Activated naive CD8-positive, alpha-beta T cell (primary cell): ENCODE data around the gene CSNK1G1.

ENCODE experiments used
- H3K27ac Mint-ChIP-seq: one replicate; pipeline ENCODE4 v1.8.0; 2021; ENCODE audit warnings: mixed read lengths
- H3K27me3 Mint-ChIP-seq: one replicate; pipeline ENCODE4 v1.8.0; 2021; ENCODE audit warnings: mixed read lengths
- H3K36me3 Mint-ChIP-seq: one replicate; pipeline ENCODE4 v1.8.0; 2021; ENCODE audit warnings: mixed read lengths
- H3K4me1 Mint-ChIP-seq: one replicate; pipeline ENCODE4 v1.8.0; 2021; ENCODE audit warnings: low read depth, mixed read lengths
- H3K4me3 Mint-ChIP-seq: one replicate; pipeline ENCODE4 v1.8.0; 2021; ENCODE audit warnings: mild to moderate bottlenecking, mixed read lengths
- H3K9me3 Mint-ChIP-seq: one replicate; pipeline ENCODE4 v1.8.0; 2021; ENCODE audit warnings: low read depth, mixed read lengths

CSNK1G1 gene

DNA sequence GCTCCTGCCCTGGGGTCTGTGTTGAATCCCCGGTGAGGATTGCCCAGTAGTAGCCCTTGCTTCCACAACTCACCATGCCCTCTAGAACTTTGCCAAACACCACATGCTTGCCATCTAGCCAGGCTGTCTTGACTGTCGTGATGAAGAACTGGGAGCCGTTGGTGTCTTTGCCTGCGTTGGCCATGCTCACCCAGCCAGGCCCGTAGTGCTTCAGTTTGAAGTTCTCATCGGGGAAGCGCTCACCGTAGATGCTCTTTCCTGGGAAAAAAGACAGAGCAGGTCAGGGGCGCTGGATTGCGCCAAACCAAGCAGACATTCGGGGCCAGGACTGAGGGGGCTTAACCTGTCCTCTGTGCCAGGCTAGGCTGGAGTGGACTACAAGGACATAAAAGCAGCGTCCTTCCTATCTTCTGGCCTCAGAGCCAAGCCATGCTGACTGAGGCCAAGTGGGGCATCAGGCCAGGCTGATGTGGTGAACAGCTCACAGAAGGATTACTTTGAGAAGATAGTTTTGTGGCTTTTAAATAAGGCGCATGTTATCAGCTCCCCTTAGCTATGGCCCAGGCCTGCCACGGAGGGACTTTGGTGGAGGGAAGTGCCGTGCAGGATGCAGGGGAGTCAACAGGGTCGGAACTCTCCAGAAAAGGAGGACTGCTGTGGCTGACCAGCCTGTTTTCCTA, 199.2 kb downstream of the CSNK1G1 start:
- Mint-ChIP-seq H3K4me3 (no peak overlapping the region), H3K27me3 (no peaks in the 10 kb centered on the region), H3K27ac (no peak overlapping the region), H3K36me3 (peaks cover 9% of the 10 kb centered on the region), H3K4me1 (peaks cover 36% of the 10 kb centered on the region), H3K9me3 (no peaks in the 10 kb centered on the region)

DNA sequence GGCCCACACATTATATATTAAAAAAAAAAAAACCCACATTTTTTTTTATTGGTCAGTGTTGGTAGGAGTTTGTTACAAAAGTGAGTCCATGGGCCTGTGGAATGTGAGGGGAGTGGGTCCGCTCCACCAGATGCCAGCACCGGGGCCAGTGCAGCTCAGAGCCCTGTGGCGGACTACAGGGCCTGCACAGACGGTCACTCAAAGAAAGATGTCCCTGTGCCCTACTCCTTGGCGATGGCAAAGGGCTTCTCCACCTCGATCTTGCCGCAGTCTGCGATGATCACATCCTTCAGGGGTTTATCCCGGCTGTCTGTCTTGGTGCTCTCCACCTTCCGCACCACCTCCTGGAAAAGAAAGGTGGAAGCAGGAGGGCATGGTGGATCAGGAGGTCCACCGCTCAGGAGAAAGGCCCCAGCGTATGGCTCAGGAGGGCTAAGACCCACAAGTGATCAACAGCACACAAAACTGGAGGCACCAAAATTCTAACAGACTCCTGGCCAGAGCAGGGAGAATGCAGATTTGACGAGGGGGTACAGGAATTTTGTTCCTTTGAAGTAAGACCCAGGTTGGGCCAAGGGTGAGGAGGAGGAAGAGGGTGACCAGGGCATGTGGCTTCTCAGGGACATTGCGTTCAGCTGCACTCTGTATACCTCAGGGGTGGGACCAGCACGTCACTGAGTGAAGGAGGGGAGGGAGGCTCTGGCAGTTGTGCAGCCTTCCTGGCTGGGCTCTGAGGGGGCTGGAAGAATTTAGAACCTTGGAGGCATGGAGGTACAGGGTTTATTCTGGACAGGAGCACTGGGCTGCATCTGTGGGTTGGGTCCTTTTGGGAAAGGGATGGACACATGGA, 199.9 kb downstream of the CSNK1G1 start:
- Mint-ChIP-seq H3K36me3 (peaks cover 8% of the 10 kb centered on the region), H3K9me3 (no peaks in the 10 kb centered on the region), H3K4me1 (peaks cover 34% of the 10 kb centered on the region), H3K27ac (no peak overlapping the region), H3K4me3 (no peak overlapping the region), H3K27me3 (no peaks in the 10 kb centered on the region)

DNA sequence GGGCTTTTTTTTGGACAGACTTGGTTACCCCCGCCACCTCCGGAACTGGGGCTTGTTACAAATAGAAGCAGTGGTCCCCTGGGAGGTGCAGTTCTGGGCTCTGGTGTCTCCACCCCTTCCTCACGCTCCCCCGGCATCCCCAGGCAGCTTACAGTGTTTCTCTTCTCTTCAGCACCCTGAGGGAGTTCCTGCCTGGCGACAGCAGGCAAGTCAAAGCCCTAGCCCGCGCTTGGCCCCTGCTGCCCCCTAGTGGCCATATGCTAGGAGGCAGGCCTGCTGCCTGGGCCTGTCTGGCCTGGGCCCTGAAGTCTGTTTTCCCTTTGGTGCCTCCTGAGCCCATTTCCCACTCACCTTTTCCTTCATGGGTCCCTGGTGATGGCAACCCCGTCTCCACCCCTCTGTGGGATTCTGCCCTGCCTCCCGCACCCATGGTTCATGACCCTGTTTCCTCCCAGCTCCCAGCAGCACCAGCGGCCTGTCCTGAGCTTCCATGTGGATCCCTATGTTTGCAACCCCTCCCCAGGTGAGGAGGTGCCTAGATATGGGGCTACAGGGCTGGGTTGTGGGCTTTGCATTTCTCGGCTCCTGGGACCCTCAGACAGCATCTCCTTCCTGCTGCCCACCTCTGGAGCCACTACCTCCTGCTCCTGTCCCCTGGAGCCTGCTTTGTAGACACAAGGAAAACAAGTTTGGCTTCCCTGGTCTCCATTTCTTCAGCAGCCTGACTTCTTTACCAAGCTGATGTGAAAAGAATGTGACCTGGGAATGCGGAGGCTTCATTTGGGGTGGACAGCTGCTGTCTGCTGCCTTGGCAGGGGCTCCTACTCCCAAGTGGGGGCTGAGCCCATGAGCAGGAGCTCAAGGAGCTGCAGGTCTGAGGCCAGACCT, 202.2 kb downstream of the CSNK1G1 start:
- peaks cover 3% of the 10 kb centered on the region for H3K36me3 Mint-ChIP-seq
- peaks cover 30% of the 10 kb centered on the region for H3K4me1 Mint-ChIP-seq
- peaks cover 2% of the 10 kb centered on the region for H3K27me3 Mint-ChIP-seq
- H3K4me3 Mint-ChIP-seq = peak overlapping the region; percentile 80
- H3K9me3 Mint-ChIP-seq = no peaks in the 10 kb centered on the region
- peak overlapping the region; percentile 46 for H3K27ac Mint-ChIP-seq

DNA sequence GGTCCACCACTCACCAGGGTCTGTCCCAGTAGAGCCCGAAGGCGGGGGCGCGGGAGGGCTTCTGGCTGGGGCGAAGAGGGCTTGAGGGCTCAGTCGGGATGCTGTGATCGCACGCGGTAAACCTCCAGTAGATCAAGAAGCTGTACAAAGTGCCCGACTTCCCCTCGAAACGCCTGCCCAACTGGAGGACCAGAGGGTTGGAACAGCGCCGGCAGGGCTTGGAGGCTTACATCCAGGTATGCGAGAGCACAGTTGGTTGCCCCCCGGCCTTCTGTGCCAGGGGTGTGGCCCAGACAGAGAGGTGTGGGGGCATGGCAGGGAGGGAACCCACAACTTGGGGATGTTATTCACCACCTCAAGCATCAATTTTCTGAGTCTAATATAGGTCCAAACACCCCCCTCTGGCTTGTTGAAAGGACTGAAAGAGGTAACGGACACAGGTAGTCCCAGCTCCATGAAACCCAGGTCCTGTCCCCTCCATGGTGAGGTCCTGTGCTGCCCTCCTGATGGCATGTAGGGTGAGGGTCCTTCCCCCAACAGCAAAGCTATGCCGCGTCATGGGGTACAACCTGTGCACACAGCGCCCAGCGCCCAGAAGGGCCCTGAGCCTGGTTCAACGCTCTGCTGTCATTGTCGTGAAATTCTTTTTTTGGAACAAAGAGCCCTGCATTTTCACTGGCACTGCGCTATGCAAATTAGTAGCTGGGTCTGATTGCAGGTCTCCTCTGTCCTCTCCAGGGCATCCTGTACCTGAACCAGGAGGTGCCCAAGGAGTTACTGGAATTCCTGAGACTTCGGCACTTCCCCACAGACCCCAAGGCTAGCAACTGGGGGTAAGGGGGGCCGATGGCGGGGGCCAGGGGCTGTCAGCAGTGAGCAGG, 203.2 kb downstream of the CSNK1G1 start:
- H3K27me3 Mint-ChIP-seq = peaks cover 2% of the 10 kb centered on the region
- H3K27ac Mint-ChIP-seq = no peak overlapping the region
- peaks cover 22% of the 10 kb centered on the region for H3K4me1 Mint-ChIP-seq
- H3K36me3 Mint-ChIP-seq = no peaks in the 10 kb centered on the region
- H3K9me3 Mint-ChIP-seq = no peaks in the 10 kb centered on the region
- H3K4me3 Mint-ChIP-seq = peak overlapping the region; percentile 52

DNA sequence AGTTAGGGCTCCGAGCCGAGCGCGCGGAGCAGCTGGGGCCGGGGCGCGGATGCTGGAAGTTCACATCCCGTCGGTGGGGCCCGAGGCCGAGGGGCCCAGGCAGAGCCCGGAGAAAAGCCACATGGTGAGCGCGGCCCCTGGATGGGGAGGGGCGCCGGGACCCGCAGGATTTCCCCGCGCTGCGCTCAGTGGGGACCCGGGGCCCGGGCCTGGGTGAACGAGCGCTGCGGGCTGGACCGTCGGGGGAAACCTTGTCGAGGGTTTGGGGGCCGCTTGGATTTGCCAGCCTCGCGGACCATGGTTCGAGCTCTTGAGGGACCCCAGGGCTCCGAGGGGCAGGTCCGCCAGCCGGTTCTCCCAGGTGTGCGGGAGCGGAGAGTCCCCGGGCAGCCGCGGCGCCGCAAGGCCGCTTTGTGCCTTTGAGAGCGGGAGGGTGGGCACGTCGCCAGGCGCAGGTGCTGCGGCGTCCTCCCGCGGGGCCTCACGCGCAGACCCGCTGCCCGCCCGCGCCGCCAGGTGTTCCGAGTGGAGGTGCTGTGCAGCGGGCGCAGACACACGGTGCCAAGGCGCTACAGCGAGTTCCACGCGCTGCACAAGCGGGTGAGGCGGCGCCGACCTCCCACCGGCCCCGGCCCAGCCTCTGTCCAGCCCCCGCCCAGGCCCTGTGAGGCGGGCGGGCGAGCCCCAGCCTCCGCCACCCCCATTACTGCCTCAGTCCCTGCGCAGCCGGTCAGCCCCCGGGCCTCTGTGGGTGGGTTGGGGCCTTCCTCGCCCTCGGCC, 204.1 kb downstream of the CSNK1G1 start, which contains the start of gene SNX22:
SNX22 (plus strand) TSS at position 5 of the 780 bp plus-strand sequence; CDS start at position 50, 45 bp downstream.
- Mint-ChIP-seq H3K4me1 (peaks cover 22% of the 10 kb centered on the region), H3K27me3 (peaks cover 2% of the 10 kb centered on the region), H3K4me3 (peak within 1 kb of the TSS; percentile 82), H3K36me3 (no peaks in the 10 kb centered on the region), H3K27ac (no peak within 1 kb of the TSS), H3K9me3 (no peaks in the 10 kb centered on the region)

DNA sequence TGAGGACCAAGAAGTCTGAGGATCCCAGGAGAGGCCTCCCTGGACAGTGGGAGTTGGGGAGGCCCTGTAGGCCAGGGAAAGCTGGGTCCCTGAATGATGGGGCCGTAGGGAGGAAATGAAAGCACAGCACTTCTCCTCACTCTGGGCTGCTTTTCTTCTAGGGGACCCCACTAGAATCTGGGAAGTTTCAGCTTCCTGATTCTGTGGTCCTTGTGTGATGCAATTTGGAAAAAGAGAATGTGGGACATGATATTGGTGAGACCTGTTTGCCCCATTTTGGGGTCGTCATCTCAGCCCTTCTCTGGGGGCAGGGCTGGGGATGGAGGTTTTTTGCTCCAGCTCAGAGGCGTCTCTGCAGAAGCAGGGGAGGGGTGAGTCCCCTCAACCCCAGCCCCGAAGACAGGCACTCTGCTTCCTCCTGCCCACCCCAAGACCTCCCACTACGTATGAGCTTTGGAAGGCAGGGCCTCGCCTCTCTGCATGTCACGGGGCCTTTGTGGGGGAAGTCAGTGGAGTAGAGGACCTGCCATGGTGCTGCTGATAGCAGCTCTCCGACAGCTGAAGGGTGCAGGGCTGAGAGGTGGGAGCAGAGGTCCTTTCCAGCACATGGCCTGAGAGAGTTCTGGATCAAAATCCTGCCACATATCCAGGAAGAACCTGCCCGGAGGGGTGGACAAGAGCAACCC, 205.9 kb downstream of the CSNK1G1 start:
- peaks cover 22% of the 10 kb centered on the region for H3K4me1 Mint-ChIP-seq
- no peaks in the 10 kb centered on the region for H3K9me3 Mint-ChIP-seq
- peaks cover 2% of the 10 kb centered on the region for H3K27me3 Mint-ChIP-seq
- H3K36me3 Mint-ChIP-seq = no peaks in the 10 kb centered on the region
- no peak overlapping the region for H3K27ac Mint-ChIP-seq
- no peak overlapping the region for H3K4me3 Mint-ChIP-seq

DNA sequence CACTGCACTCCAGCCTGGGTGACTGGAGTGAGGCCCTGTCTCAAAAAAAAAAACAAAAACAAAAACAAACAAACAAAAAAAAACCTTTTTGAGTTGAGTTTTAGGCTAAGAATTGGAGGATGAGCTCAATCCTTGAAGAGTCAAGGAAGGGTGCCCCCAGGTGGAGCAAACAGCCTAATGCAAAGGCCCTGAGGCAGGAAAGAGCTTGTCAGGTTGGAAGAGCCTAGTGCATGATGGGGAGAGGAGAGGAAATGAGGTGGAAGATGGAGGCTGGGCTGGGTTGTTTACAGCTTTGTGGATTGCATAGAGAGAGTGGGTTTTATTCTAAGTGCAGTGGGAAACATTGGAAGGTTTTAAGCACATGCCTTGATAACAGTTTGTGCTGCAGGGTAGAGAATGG, 206.5 kb downstream of the CSNK1G1 start:
- Mint-ChIP-seq H3K9me3 (no peaks in the 10 kb centered on the region), H3K36me3 (no peaks in the 10 kb centered on the region), H3K27ac (no peak overlapping the region), H3K4me1 (peaks cover 22% of the 10 kb centered on the region), H3K27me3 (peaks cover 2% of the 10 kb centered on the region), H3K4me3 (peak overlapping the region; percentile 6)

DNA sequence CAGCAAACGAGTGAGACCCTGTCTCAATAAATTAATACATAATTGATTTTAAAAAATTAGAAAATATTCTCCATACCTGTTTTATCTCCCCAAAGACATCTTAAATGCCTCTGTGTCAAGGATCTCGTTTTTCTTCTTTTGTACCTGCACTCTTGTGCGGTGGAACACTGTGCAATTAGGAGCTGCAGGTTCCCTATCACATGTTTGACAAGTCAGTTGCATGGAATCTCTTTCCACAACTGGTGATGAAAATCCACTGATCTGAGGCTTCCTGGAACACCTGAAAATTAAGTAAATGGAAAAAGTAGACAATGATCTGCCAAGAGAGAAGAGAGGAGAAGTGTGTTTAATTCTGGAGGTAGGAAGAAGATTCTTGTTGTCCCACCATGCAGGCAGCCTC, 207.4 kb downstream of the CSNK1G1 start:
- Mint-ChIP-seq H3K9me3 (no peaks in the 10 kb centered on the region), H3K36me3 (no peaks in the 10 kb centered on the region), H3K4me3 (no peak overlapping the region), H3K27me3 (peaks cover 2% of the 10 kb centered on the region), H3K4me1 (peaks cover 21% of the 10 kb centered on the region), H3K27ac (no peak overlapping the region)

DNA sequence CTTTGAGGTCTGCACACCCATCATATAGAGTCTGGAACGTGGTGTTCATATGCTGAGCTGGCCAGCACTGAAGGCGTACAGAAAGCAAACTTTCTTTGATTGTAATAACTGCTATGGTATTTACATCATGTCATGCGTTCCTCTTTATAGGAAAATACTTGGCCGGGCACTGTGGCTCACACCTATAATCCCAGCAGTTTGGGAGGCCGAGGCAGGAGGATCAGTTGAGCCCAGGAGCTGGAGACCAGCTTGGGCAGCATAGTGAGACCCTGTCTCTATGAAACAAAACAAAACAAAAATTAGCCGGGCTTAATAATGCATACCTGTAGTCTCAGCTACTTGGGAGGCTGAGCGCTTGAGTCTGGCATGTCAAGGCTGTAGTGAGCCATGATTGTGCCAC, 207.8 kb downstream of the CSNK1G1 start:
- no peak overlapping the region for H3K27ac Mint-ChIP-seq
- H3K27me3 Mint-ChIP-seq = peaks cover 2% of the 10 kb centered on the region
- no peaks in the 10 kb centered on the region for H3K36me3 Mint-ChIP-seq
- H3K4me1 Mint-ChIP-seq = peaks cover 17% of the 10 kb centered on the region
- H3K9me3 Mint-ChIP-seq = no peaks in the 10 kb centered on the region
- H3K4me3 Mint-ChIP-seq = no peak overlapping the region

DNA sequence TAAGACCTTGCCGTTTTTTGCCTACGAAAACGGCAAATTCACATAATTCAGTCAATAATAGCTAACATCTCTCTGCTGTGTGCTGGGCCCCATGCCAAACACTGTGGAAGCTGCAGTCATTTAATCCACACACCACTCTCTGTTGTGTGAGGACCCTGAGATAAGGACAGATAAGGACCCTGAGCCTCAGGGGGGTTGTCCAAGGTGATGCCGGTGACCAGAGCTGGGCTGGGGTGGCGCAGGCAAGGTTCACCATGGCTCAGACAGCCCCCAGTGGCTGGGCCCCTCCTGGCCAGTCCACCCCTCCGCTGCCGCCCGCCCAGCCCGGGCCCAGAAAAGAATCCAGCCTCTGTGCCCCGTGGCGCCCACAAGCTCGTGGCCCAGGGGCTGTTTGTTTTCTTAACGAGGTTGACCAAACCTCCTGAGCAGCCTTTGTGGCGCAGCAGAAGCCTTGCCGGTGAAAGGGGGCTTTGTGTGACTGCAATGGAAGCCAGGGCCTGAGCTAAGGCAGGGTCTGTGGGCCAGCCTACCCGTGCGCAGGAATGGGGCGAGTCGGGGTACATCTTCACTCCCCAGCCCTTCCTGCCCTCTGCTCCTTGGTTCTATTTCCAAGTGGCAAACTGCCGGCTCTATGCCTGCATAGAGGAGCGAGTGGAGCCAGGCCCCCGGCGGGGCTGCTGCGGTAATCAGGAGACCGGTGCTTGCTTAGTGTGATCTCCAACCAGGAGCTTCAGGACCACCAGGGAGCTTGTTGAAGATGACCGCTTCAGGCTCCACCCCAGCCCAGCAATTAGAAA, 208.9 kb downstream of the CSNK1G1 start:
- Mint-ChIP-seq H3K27ac (no peak overlapping the region), H3K36me3 (no peaks in the 10 kb centered on the region), H3K4me1 (peaks cover 10% of the 10 kb centered on the region), H3K4me3 (no peak overlapping the region), H3K27me3 (peaks cover 2% of the 10 kb centered on the region), H3K9me3 (no peaks in the 10 kb centered on the region)

DNA sequence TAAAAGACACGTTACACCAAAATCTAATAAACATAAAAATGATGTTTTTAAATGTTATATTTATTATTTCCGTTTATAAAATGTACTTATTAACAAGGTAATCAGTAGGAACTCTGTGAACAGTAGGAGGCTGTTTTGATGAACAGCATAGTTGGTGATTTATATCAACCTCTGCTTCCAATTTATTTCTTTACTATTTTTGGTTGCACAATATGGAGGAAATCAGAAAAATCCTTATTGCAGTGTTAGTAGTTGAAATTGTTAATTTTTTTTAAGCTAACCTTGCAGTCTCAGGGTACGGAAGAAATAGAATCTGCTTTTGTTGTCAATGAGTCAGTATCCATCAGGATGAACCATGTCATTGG, 209.5 kb downstream of the CSNK1G1 start:
- no peak overlapping the region for H3K27ac Mint-ChIP-seq
- H3K4me3 Mint-ChIP-seq = no peak overlapping the region
- peaks cover 10% of the 10 kb centered on the region for H3K4me1 Mint-ChIP-seq
- peaks cover 2% of the 10 kb centered on the region for H3K27me3 Mint-ChIP-seq
- no peaks in the 10 kb centered on the region for H3K9me3 Mint-ChIP-seq
- H3K36me3 Mint-ChIP-seq = no peaks in the 10 kb centered on the region

DNA sequence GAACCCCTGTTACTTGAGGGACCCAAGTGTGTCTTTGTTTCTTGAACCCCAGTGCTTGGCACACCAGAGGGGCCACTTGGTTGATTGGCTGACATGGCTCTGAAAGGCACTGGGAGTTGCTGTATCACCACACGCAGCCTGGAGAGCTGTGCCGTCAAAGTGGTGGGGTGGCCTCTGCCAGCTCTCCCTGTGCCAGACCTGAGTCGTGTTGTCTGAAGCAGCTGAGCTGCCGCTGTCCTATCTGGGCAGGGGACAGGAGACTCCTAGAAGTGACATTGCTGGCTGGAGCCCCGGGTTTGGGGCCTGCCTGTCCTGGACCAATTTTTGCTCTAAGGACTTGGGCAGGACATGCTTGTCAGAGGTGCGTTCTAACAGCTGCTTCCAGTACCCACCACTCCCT, 209.9 kb downstream of the CSNK1G1 start:
- Mint-ChIP-seq H3K4me1 (peaks cover 10% of the 10 kb centered on the region), H3K4me3 (no peak overlapping the region), H3K27ac (no peak overlapping the region), H3K27me3 (peaks cover 2% of the 10 kb centered on the region), H3K36me3 (no peaks in the 10 kb centered on the region), H3K9me3 (no peaks in the 10 kb centered on the region)
